DMS53 treated with DMSO at 0.1 percent for 48 hours (cell line): ENCODE measurements around the gene ZNF135.

Source experiments
- DNase-seq: peaks from one replicate; lab custom pipeline; 2025; ENCODE audit not compliant: unreplicated experiment; lab: John Stamatoyannopoulos, UW

Gene ZNF135

GRCh38 chr19:58046856-58047255 is 12.2 kb upstream of the ZNF135 start:
- no peak for DNase-seq

GRCh38 chr19:58047672-58048071 is 11.4 kb upstream of the ZNF135 start:
- no peak for DNase-seq

- no peak for DNase-seq
These were observed 6.8 kb upstream of the ZNF135 start for GRCh38 chr19:58052256-58052655.

- DNase-seq: no peak
These were observed 5.5 kb upstream of the ZNF135 start for GRCh38 chr19:58053480-58054156.

GRCh38 chr19:58054901-58055874 is 3.9 kb upstream of the ZNF135 start:
- no peak for DNase-seq

GRCh38 chr19:58056261-58056660 is 2.8 kb upstream of the ZNF135 start:
- no peak for DNase-seq

- DNase-seq: no peak
These were observed 2.2 kb upstream of the ZNF135 start for GRCh38 chr19:58056861-58057260.

- no peak for DNase-seq
These were observed 615 bp upstream of the ZNF135 start for GRCh38 chr19:58058467-58058866.

- no peak for DNase-seq
These were observed 593 bp downstream of the ZNF135 start for GRCh38 chr19:58059671-58060078.

GRCh38 chr19:58060231-58060630 is 1.1 kb downstream of the ZNF135 start:
- no peak for DNase-seq

GRCh38 chr19:58063712-58064111 is 4.6 kb downstream of the ZNF135 start:
- DNase-seq: no peak

GRCh38 chr19:58067240-58067912 is 8.3 kb downstream of the ZNF135 start:
- no peak for DNase-seq

- no peak for DNase-seq
These were observed 20.7 kb downstream of the ZNF135 start for GRCh38 chr19:58079792-58080191.

- no peak for DNase-seq
These were observed 23.9 kb downstream of the ZNF135 start for GRCh38 chr19:58083021-58083420.

- DNase-seq: no peak
These were observed 25.7 kb downstream of the ZNF135 start for GRCh38 chr19:58084596-58085347.

- no peak for DNase-seq
These were observed 26.3 kb downstream of the ZNF135 start for GRCh38 chr19:58085348-58085875.

GRCh38 chr19:58086825-58087710 is 28.0 kb downstream of the ZNF135 start:
- DNase-seq: no peak

- no peak for DNase-seq
These were observed 29.5 kb downstream of the ZNF135 start for GRCh38 chr19:58088521-58089052.

GRCh38 chr19:58089846-58090245 is 30.8 kb downstream of the ZNF135 start:
- DNase-seq: no peak
